Stimulated activated CD4-positive, alpha-beta T cell treated with anti-CD3 and anti-CD28 coated beads, Interleukin-12 subunit alpha, Interleukin-12 subunit beta, amount 100 ng/mL, for 4 hours (primary cell): ENCODE results near the gene NEUROG2.
A peak's percentile ranks its signal among the peaks of the same experiment; 100 is the strongest.
"Not testable (repeated sequence)": the region's sequence is repeated elsewhere in the genome, so short reads cannot be mapped to it uniquely, and the experiment has no call there.

Experiments used
- DNase-seq: peaks from one replicate; pipeline ENCODE4 v3.0.0-alpha.2; 2020

Gene NEUROG2

DNA sequence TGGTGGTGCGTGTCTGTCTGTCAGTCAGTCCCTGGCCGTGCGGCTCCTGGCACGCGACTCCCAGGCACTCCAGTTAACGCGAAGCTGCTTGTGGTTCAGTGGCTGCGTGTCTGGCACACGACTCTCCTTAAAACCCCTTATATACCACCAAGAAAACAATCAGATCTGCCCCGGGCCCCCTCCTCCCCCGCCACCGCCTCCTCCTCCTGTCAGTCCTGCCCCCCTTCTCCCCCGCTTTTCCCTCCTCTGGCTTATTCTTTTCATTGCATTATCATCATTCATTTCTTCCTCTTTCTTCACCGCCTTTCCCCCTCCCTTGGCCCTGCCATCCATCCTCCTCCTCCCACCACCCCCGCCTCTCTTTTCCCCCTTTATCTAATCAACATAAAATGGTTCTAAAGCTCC lies at the start of gene NEUROG2:
Gene NEUROG2, minus strand, starts transcription at position 115 of the 405 bp plus-strand sequence. CDS start 705 bp downstream, outside the sequence.
- DNase-seq, result no peak

DNA sequence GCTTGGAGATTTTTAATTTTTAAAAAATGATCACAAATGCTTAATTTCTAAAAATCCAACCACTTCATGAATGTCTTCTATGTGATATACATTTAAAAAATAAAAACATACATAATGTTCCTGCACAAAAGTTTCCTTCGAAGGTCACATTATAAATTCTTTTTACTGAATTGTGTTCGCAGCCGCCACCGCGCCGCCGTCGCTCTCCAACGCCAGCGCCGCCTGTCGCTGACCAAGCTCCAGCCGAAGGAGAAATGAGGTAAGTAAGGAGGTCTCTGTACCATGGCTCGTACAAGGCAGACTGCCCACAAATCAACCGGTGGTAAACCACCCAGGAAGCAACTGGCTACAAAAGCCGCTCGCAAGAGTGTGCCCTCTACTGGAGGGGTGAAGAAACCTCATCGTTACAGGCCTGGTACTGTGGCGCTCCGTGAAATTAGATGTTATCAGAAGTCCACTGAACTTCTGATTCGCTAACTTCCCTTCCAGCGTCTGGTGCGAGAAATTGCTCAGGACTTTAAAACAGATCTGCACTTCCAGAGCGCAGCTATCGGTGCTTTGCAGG lies 48.8 kb upstream of the NEUROG2 start:
- no peak for DNase-seq

DNA sequence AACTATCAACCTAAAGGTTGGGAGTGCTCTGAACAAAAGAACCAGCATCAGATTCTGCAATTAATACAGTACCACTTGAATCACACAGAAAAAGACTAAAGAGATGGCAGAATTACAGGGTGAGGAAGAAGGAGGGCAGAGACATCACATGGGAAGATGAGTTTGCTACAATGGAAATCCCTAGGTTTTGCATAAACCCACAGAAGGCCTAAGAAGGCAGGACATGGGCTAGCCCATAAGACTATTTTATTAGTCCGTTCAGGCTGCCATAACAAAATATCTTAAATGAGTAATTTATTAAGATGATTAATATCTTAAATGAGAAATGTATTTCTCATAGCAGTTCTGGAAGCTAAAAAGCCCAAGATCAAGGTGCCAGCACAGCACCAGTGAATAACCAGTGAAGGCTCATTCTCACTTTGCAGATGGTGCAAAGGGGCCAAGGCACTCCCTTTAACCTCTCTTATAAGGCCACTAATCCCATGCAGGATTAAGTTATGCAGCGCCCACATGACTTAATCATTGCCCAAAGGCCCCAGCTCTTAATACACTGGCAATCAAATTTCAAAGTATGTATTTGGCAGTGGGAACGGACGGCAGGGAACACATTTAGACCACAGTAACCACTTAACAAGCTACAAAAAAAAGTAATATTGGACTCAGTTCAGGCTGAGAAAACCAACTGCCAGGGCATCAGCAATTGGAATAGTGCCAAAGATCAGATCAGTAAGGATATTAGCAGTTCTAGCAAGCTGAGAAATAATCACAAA lies 47.6 kb upstream of the NEUROG2 start:
- DNase-seq, result no peak

DNA sequence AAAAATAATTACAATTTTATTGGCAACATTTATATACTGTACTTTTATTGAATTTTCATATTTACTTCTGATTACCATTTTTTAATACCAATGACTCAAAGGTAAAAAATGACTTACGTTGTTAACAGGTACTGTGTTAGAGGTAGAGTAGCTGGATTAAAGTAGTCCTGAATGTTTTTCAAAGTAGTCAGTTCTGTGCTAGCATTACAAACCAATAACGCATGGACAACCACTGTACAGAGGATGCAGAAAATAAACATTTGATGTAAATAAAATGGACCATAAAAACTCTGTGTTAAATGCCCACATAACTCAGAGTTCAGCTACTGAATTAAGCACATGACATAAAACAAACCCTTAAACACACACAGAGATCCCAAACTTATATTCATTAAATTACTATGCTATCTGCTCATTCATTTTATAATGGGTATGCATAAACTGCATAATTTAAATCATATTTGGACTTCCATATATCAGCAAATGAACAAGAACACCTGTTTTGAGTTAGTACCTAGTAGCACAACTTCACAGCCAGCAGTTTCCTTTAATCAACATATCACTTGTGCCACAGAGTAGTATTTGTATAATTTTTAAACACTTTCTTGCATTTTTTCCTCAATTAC lies 46.4 kb upstream of the NEUROG2 start:
- DNase-seq, result no peak

DNA sequence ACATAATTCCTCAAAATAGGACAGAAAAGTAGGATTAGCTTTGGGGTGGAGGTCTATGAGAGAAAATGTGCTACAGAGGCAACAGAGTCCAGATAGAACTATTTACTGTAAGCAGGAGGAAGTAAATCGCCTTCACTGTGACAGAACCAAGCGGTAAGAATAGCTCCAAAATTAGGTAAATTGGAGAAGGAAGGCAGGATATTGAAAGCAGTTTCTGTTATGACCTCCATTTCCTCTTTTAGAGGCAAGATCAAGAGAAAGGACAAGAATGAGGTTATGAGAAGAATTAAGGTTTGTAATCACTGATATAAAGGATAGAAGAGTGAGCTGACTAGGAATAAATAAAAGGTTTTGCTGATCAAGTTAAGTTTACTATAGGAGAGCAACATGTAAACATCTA lies 44.1 kb upstream of the NEUROG2 start:
- DNase-seq, result no peak

DNA sequence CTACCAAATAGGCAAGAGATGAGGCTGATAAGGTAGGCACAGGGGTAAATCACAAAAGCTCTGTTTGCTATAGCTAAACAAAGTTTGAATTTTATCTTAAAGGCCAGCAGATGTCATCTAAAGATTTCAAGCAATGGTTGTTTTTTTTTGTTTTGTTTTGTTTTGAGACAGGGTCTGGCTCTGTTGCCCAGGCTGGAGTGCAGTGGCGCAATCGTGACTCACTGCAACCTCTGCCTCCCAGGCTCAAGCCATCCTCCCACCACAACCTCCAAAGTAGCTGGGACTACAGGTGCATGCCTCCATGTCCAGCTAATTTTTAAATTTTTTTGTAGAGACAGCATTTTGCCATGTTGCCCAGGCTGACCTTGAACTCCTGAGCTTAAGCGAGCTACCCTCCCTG lies 43.1 kb upstream of the NEUROG2 start:
- no peak for DNase-seq

DNA sequence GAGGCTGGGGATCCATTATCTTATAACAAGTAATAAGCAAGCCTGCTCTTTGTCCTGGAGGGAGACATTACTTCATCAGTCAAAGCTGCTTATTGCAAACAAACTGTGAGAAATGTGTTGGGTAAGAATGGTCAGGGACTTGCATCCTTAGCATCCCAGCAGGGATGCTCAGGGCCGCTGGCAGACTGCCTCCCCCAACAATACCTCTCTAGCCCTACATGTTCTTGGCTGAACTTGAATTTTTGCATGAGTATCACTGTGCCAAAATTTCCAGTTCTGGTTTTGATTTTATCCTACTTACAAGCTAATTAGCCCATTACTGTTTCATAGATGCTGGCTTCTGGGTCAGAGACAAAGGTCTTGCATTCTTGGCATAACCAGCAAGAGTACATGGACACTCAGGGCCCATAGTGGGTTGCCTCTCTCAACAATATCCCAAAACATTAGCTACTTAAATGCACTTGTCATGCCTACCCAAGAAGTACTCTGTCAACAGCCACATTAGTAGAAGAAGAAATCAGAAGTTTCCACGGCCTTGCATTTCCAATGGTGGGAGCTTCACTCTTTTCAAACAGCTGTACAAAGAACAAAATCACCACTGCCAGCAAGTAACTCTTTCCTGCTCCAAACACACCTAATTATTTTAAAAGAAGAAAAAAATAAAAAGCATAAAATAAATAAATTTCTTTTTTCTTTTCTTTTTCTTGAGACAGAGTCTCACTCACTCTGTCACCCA lies 41.9 kb upstream of the NEUROG2 start:
- DNase-seq, result no peak

DNA sequence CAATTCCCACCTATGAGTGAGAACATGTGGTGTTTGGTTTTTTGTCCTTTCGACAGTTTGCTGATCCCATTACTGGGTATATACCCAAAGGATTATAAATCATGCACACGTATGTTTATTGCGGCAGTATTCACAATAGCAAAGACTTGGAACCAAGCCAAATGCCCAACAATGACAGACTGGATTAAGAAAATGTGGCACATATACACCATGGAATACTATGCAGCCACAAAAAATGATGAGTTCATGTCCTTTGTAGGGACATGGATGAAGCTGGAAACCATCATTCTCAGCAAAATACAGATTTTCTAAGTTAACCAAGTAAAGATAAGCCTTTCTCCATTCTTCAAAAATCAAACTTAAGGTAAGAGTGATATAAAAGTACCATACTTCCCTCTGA lies 38.3 kb upstream of the NEUROG2 start:
- DNase-seq, result not testable (repeated sequence)

DNA sequence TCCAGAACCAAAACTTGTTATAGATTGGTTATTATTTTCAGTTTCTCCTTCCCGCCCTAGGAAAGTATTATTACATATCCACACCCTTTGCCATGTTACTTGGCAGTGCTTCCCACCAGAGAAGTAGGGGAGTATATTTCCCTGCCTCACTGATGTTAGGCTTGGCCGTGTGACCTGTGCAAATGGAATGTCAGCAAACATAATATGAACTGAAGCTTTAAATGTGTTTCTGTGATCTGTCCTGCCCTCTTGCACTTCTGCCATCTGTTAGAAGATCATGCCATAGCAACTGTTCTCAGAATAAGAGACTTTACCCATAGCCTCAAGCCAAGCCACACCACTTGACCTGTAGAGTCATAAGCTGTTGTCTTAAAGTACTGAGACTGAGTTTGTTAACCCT lies 36.7 kb upstream of the NEUROG2 start:
- DNase-seq, result no peak

DNA sequence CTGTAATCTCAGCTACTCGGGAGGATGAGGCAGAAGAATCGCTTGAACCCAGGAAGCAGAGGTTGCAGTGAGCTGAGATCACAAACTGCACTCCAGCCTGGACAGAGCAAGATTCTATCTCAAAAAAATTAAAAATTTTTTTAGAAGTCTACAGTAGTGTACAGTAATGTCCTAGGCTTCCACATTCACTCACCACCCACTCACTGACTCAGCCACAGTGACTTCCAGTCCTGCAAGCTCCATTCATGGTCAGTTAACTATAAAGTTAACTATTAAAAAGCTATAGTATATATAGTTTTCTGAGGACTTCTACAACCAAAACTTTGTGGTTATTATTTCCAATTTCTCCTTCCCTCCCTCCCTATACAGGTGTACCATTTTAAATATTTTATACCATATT lies 34.7 kb upstream of the NEUROG2 start:
- DNase-seq, result no peak

DNA sequence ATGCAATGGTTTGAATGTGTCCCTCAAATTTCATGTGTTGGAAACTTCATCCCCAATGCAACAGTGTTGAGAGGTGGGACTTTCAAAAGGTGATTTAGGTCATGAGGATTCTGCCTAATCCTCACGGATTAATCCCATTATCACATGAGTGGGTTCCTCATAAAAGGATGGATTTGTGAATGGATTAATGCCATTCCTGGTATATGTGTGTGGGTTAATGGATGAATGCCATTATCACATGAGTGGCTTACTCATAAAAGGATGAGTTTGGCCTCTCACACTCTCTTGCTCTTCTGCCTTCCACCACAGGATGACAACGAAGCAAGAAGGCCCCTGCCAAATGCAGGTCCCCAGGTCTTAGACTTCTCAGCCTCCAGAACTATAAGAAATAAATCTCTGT lies 30.5 kb upstream of the NEUROG2 start:
- DNase-seq, result no peak

DNA sequence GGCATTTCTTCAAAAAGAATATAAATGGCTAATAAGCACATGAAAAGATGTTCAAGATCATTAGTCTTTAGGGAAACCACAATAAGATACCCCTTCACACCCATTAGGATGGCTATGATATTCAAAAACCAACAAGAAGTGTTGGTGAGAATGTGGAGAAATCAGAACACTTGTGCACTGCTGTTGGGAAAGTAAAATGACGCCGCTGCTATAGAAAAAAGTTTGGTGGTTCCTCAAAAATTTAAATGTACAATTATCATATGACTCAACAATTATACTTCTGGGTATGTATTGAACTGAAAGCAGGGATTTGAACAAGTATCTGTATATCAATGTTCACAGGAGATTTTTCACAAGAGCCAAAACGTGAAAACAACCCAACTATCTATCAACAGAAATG lies 29.4 kb upstream of the NEUROG2 start:
- DNase-seq, result no peak

DNA sequence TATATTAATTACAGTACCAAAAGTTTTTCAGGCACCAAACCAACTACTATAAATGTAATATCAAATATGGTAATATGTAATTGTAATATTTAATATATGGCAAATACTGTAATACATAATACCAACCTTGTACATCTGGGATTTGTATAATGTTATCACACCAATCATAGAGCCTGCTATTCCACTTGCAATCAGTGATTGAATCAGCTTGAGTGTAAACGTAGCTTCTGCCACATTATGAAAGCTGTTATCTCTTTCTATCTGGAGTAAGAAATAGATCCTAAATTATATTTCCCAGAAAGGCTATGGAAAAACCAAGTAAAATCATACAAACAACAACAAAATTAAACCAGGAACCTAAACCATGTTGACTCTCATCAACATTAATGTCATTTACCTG lies 24.7 kb upstream of the NEUROG2 start:
- DNase-seq, result no peak

DNA sequence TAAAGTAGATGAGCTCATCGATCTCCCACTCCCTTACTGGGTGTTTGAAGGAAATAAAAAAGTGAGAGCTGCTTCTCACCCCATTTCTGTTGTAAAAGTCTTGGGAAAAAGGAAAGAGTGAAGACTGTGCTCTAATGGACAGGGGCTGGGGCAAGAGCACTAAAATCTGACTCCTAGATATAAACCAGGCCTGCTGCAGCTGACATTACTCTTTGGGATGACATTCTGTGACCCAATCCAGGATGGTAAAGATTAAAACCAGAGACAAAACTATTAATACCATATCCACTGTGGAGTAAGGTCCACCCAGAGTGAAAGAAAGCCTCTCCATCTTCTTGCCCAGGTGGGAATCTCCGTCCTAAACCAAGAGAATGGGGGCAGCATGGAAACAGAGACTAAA lies 20.1 kb upstream of the NEUROG2 start:
- DNase-seq, result no peak

DNA sequence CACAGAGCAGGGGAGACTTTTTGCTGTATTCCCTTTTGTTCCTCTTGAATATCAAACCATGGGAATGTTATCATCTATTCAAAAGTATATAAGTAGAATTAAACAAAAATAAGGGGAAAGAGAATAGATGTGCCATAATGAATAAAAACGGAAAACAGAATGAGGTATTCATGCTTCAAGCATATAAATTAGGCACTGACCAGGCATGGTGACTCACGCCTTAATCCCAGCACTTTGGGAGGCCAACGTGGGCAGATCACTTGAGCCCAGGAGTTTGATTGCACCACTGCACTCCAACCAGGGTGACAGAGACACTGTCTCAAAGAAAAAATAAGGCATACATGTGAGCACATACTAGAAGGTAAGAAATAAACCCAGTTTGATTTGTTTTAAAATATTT lies 16.3 kb upstream of the NEUROG2 start:
- DNase-seq, result no peak

DNA sequence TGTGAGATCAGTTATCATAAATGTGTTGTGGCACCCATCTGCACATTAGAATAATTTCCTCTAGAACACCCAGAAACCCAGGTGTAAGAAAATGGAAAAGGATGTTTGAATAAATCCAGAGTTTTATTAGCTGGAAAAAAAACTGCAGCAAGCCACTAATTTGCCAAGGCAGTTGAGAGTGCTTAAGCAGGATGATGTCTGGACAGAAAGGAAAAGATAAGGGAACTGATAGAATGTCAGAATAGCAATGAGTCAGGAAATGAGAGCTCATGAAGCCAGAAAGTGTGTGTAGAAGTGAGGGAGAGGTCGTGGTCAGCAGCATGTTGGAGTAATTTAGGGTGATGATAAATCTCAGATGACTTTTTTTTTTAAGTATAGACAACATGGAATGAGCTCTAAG lies 15.2 kb upstream of the NEUROG2 start:
- DNase-seq, result no peak

DNA sequence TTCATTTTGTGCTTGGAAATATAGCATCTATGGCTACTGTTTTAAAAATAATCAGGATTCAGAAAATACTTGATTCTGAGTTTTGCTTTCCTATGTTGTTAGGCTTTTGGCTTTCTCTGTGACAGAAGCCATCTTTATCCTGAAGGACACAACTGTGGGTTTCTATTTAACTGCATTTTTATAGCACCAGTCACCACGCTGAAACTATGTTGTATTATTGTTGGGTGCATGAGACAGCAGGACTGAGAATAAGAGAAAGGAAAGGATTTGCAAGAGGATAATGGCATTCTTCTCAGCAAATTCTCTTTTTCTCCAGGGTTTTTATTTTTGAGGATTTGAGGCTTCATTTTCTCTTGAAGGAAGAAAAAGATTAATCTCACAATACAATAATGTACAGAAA lies 10.1 kb upstream of the NEUROG2 start:
- no peak for DNase-seq

DNA sequence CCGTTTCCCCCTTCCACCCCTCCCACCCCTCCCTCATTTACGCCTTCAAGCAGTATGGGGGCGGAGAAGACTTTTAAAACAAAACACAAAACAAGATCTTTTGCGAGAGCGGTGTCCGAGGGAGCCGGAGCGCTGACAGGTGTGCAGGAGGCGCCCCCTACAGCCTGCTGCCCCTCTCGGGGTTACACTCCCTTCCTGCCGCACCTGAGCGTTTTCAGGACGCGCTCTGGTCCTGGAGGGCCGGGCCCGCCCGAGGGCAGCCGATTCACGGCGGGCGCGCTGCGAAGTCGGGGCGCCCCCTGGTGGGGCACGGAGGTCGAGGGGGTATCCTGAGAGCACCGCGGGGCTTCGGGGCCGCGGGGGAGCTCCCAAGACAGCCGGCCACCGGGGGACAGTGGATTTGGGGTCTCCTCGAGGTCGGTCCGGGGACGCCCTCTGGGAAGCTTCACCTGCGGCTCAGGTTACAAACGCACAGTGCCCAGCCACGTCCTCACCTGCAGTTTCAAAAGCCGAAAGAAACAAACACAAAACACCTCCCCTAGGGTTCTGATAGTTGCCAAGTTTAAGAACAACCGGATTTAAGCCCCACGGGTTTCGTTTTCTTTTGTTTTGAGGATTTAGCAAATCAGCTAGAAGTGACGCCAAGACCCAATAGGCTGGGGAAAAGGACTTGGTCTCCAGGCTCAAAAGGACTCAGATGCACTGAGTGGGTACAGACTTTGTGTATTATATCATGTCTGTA lies 8.0 kb upstream of the NEUROG2 start:
- peak; percentile 74 for DNase-seq

DNA sequence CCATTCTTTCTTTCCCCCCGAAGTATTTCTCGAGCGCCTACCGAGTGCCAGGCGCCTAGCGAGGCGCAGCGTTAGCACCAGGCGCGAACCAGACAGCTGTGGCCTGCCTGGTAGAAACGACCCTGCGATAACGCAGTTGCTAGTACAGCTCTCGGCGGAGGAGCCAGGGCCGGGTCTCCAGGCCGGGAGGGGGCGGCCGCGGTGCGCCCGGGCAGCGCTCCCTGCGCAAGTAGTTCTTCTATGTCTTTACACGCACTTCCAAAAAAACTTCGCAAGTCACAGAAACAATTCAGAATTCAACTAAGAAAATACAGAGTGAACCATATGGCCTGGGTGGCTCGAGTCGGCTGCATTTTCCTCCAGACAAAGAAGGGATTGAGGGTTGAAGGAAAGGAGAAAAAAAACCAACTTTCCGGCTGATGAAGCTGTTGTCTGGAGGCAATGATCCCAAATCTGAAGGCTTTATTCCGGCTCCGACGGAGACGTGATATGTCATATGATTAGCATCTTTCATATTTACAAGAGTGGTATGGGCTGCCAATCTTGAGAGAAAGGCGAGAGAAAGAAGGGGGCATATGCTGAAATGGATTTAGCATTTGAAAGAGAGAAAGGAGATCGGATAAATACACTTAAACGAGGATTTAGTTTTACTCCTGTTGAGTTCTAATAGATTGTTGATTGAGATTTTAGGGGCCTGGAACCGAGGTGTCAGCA lies 7.2 kb upstream of the NEUROG2 start:
- DNase-seq, result no peak

DNA sequence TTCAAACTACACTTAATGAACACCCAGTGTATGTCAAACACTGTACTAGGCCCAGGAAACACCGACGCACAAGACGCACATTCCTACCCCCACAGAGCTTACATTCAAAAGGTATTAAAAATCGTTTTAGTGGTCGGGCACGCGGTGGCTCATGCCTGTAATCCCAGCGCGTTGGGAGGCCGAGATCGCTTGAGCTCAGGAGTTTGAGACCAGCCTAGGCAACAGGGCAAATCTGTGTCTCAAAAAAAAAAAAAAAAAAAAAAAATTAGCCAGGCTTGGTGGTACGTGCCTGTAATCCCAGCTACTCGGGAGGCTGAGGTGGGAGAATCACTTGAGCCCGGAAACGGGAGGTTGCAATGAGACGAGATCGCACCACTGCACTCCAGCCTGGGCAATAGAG lies 6.5 kb upstream of the NEUROG2 start:
- not testable (repeated sequence) for DNase-seq

DNA sequence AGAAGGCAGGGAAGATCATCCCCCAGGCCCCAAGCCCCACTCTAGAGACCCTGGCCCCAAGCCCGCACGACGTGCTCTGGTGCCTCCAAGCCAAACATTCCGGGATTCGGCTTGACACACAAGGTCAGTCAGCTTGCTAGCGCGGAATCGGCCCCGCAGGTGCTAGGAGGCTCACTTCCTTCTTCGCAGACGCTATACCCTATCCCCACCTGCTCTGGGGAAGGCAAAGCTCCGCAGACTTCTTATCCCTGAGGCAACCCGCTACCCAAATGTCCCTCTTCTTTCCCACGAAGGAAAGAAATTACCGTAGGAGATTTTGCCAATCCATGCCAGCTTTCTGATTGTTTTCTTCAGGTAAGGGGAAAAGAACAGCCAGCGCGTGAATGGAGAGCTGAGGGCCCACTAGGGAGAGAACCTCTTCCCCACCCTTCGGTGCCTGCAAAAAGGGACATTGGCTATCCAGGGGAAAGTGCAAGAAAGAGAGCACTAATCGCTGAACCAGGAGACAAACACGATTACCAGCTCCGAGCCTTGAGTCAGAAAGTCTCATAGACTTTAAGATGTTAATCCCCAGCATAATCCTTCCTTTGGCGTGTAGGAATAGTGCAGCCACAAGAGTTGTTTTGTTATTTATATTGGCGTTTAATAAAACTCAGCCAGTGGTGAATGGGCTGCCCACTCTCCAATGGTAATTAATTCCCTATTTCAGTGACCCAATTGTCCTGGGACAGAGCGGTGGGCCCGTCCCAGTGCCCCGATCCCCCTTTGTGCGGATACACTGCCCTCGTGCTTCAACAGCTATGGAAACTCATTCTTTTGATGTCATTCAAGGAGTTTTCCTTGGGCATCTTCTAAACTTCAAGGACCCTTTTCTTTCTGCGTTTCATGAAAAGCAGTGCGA lies 5.4 kb upstream of the NEUROG2 start:
- no peak for DNase-seq
